Central memory CD4-positive, alpha-beta T cell (primary cell): ENCODE measurements around the gene NT5C1B.

ENCODE experiments used
- DNase-seq: peaks from one replicate; pipeline ENCODE4 v3.0.0; 2022

The NT5C1B gene

DNA sequence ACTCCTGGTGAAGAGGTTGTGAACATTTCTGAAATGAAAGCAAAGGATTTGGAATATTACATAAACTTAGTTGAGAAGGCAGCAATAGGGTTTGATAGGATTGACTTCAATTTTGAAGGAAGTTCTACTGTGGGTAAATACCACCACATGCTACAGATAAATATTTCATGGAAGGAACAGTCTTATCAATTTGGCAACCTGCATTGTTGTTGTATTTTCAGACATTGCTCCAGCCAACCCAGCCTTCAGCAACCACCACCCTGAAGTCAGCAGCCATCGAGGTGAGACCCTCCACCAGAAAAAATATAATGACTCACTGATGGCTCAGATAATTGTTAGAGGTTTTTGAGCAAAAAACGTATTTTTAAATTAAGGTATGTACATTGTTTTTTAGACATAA lies 38.9 kb downstream of the NT5C1B start:
- DNase-seq, result no peak

GRCh38 chr2:18549083-18549482 lies 40.3 kb downstream of the NT5C1B start:
- DNase-seq, result no peak

DNA sequence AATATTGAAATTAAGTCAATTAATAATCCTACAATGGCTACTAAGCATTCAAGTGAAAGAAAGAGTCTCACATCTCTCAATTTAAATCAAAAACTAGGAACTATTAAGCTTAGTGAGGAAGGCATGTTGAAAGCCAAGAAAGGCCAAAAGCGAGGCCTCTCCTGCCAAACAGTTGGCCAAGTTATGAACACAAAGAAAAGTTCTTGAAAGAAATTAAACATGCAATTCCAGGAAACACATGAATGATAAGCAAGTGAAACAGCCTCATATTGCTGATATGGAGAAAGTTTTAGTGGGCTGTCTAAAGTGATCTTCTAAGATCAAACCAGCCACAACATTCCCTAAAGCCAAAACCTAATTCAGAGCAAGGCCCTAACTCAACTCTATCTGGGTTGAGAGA lies 40.7 kb downstream of the NT5C1B start:
- no peak for DNase-seq

DNA sequence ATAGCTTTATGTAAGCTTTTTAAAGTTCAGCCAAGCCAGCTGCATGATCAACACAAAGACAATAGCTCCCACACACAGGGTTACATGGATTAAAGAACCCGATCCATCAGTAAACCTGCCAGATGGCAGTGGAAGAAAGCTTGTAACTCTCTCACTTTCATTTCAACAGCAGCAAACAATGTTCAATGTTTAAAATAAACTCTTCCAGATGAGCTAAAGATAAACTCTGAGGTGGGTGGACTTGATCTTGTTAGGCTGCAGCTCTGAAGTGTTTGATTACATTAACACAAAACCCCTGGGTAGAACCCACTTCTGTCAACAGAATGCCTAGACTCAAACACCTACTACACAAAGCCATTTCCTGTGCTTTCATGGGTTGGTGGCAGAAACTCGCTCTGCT lies 42.8 kb downstream of the NT5C1B start:
- DNase-seq, result peak; percentile 5

GRCh38 chr2:18545384-18545783 lies 44.0 kb downstream of the NT5C1B start:
- DNase-seq, result no peak

DNA sequence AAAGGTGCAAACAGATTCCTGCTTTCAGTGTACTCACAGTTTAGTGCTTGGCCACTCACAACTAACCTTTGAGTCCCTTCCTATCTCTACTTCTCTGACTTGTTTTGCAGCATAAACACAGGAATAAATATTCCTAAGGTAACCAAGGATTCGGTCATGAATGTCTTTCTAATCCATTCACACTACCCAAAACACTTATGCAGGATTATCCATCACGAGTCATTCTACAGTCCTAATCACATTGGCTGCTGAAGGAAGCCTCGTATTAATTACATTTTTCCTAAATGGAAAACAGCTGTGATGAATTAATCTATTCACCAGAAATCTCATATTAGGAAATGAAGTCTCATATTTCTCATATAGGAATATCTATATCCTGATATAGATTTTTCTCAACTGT lies 45.2 kb downstream of the NT5C1B start:
- no peak for DNase-seq

GRCh38 chr2:18540872-18541271 lies 48.5 kb downstream of the NT5C1B start:
- no peak for DNase-seq

GRCh38 chr2:18536697-18537096 lies 52.7 kb downstream of the NT5C1B start:
- DNase-seq, result no peak

DNA sequence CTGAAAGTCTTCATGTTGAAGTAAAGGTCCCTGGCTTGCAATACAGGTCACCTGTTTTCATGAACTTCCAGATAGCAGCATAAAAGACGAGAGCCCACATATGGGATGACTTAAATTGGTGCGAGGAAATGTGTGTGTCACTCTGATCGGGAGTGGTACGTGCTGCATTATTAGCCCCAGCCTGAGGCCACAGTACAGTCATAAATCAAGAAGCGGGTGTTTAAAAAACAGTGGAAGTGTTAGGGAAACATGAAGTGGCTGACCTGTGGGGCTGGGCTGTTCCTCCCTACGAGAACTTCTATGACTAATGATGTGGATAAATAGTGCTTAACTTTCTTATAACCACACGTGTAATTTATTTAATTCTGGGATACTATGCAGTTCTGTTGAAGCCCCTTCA lies 53.3 kb downstream of the NT5C1B start:
- no peak for DNase-seq

GRCh38 chr2:18531194-18531593 lies 58.2 kb downstream of the NT5C1B start:
- DNase-seq, result no peak

GRCh38 chr2:18527822-18528221 lies 61.5 kb downstream of the NT5C1B start:
- no peak for DNase-seq

GRCh38 chr2:18527326-18527725 lies 62.0 kb downstream of the NT5C1B start:
- no peak for DNase-seq

GRCh38 chr2:18526429-18526828 lies 62.9 kb downstream of the NT5C1B start:
- DNase-seq, result no peak

- DNase-seq, result no peak
These were observed 63.5 kb downstream of the NT5C1B start for GRCh38 chr2:18525852-18526251.

DNA sequence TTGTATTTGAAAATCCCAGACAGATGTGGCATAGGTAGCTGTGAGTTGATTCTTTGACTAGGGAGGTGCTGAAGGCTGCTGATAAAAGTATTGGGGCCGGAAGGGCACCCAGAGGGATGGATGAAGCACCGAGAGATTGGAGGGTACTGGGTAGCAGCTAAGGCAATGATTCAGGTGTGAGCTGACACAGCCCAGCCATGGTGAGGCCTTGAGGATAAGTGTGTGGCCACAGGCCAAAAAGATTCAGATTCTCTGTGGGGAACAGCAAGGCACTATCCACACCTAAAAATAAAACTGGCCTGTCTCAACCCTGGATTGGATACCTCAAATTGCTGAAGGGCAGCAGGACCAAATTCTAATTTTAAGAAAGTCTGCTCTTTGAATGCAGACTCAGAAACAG lies 64.1 kb downstream of the NT5C1B start:
- DNase-seq, result no peak

GRCh38 chr2:18522484-18523146 lies 66.8 kb downstream of the NT5C1B start:
- DNase-seq, result no peak

DNA sequence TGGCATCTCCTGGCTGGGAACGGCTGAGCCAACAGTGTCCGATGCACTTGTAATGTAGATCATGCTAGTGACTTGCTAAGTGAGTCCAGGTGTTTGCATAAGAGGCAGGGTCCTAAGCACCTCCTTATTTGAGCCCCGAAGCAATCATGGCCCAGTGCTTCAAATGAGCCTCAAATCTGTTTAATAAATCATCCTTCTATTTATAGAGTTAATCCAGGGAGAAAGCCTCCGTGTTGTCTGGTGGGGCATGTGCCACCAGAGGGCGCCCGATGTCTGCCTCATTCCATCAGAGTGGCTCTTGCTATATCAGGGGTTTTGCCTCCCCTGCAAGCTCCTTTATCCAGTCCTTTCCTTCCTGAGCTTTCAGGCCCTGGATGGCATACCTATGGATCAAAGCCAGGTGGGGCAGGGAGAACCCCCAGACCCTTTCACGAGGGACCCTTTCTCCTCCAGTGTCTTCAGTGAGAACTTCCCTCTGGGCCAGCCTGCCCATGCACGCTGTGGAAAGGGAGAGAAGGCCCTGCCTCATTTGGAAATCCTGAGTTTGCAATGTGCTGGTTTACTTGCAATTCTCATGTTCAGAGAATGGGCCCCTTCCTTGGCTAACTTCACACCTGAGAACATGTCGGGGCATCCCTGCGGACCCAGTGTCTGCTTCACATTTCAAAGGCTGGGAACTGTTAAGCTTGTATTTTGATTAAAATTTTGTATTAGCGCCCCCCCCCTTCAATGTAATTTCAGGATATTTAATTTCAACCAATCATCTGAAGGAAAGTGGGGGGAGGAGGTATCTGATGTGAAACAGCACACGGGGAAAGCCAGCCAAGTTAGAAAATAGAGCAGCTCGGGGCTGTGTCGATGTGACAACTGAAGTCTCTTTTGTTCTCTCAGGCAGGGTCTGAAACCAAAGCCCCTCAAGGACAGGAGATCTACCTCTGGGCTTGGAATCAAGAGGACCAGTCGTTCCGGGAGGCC lies 68.6 kb downstream of the NT5C1B start:
- DNase-seq, result peak; percentile 52

- no peak for DNase-seq
These were observed 69.4 kb downstream of the NT5C1B start for GRCh38 chr2:18519914-18520450.

GRCh38 chr2:18518116-18519111 lies 71.0 kb downstream of the NT5C1B start:
- no peak for DNase-seq

DNA sequence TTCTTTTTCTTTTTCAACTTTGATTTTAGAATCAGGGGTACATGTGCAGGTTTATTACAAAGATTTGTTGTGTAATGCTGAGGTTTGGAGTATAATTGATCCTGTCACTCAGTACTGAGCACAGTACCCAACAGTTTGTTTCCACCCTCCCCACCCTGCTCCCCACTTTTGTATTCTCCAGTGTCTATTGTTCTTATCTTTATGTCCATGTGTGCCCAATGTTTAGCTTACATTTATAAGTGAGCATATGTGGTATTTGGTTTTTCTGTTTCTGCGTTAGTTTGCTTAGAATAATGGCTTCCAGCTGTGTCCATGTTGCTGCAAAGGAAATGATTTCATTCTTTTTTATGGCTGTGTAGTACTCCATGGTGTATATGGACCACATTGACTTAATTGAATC lies 72.0 kb downstream of the NT5C1B start:
- DNase-seq, result no peak

DNA sequence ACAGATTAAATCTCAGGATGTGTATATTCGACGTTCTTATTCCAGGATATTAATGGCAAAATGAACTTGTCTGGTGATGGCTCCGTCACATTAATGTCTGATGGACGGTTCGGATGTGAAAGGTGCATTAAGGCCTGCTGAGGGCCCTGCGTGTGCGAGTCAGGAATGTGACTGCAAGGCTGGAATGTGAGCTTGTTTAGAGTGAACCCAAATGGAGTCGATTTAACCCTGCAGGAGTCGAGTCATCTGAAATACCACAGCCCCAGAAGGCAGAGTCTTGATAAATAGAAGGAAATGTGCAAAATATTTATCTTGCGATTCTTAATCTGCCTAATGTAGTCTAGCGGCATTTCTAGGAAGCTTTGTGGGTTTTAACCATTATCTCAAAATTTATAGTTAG lies 73.3 kb downstream of the NT5C1B start:
- no peak for DNase-seq
